Endodermal cell (in vitro differentiated cells): ENCODE measurements around the gene NDFIP2. TPM values are rescaled to one million over a fixed set of nuclear protein-coding genes. Genes with fewer than 3 reads are reported as not detected.

ENCODE experiments used
- DNase-seq: peaks from one replicate; pipeline ENCODE4 v3.0.0-alpha.2; 2017
- H3K27ac ChIP-seq: 2 replicates; pipeline ENCODE4 v1.5.1; 2013; ENCODE audit warnings: mild to moderate bottlenecking, low read depth, low read length, moderate library complexity
- H3K27me3 ChIP-seq: 2 replicates; pipeline ENCODE4 v1.6.1; 2013; ENCODE audit warnings: mild to moderate bottlenecking, low read length, moderate library complexity; ENCODE audit not compliant: insufficient read depth, control insufficient read depth, poor library complexity, severe bottlenecking
- H3K36me3 ChIP-seq: 2 replicates; pipeline ENCODE4 v1.7.0; 2013; ENCODE audit warnings: mild to moderate bottlenecking, low read length, moderate library complexity; ENCODE audit not compliant: control insufficient read depth, insufficient read depth
- H3K4me1 ChIP-seq: one replicate; pipeline ENCODE4 v1.7.0; 2013; ENCODE audit warnings: low read length; ENCODE audit not compliant: control insufficient read depth, insufficient read depth
- H3K4me3 ChIP-seq: 2 replicates; pipeline ENCODE4 v1.5.1; 2013; ENCODE audit warnings: mild to moderate bottlenecking, low read length, moderate library complexity
- H3K9ac ChIP-seq: 2 replicates; pipeline ENCODE4 v1.6.1; 2013; ENCODE audit warnings: mild to moderate bottlenecking, low read length, moderate library complexity; ENCODE audit not compliant: poor library complexity, severe bottlenecking; ENCODE audit errors: extremely low read depth
- H3K9me3 ChIP-seq: 2 replicates; pipeline ENCODE4 v1.6.1; 2013; ENCODE audit warnings: mild to moderate bottlenecking, low read length, moderate library complexity; ENCODE audit not compliant: control insufficient read depth
- H3K27ac Mint-ChIP-seq: 2 replicates; pipeline ENCODE4 v1.8.0; 2020; ENCODE audit warnings: mixed read lengths
- H3K27me3 Mint-ChIP-seq: 2 replicates; pipeline ENCODE4 v1.8.0; 2021; ENCODE audit warnings: mild to moderate bottlenecking, mixed read lengths; ENCODE audit not compliant: insufficient read depth
- H3K36me3 Mint-ChIP-seq: 2 replicates; pipeline ENCODE4 v1.8.0; 2020; ENCODE audit warnings: low read depth, mixed read lengths
- H3K4me1 Mint-ChIP-seq: 2 replicates; pipeline ENCODE4 v1.8.0; 2020; ENCODE audit warnings: mixed read lengths
- H3K4me3 Mint-ChIP-seq: 2 replicates; pipeline ENCODE4 v1.8.0; 2020; ENCODE audit warnings: mild to moderate bottlenecking, moderate library complexity, mixed read lengths
- H3K9me3 Mint-ChIP-seq: 2 replicates; pipeline ENCODE4 v1.8.0; 2020; ENCODE audit warnings: mild to moderate bottlenecking, mixed read lengths
- WGBS, 2 experiments: methylation state at CpG; one replicate each; pipeline versions ENCODE4 v1.1.5 to v1.1.7; 2013; ENCODE audit warnings: missing lambda C conversion rate in 2 of 2, mixed read lengths in 1 of 2; ENCODE audit not compliant: insufficient coverage in 1 of 2, insufficient read length in 1 of 2; 5-methylcytosine and 5-hydroxymethylcytosine counted together
- total RNA-seq, 2 donors: library from RNA; stranded (reverse); fragmentation: NEBNext Ultra II Directional in 1 of 2; extraction: Animal tissue kit (Norgen Biotek cat#: 25700) in 1 of 2; gene quantifications; 2 replicates in 1 of 2; 3 replicates in 1 of 2; pipeline ENCODE4 v1.2.1, GENCODE V29; 2021
- TF ChIP-seq, protein P1 (sequence below): fragments of 200-600 bp; sonication (generic); conservative IDR thresholded peaks from 2 replicates; pipeline ENCODE4 v1.5.0; 2021; ENCODE audit warnings: antibody characterized with exemption, mild to moderate bottlenecking

The NDFIP2 gene
- total RNA-seq, 2 donors from 2014 or later = 27.9 to 29.2 TPM

DNA sequence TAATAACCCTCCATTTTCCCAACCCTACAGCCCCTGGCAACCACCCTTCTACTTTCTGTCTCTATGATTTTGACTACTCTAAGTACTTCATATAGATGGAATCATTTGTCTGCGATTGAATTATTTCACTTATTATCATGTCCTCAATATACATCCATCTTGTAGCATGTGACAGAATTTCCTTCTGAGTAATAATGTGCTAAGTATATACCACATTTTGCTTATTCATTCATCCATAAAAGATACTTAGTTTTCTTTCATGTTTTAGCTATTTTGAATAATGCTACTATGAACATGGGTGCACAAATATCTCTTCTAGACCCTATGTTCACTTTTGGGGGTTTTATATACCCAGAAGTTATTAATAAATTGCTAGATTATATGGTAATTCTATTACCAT, 17.4 kb upstream of the NDFIP2 start:
- TF ChIP-seq, protein P1, sequence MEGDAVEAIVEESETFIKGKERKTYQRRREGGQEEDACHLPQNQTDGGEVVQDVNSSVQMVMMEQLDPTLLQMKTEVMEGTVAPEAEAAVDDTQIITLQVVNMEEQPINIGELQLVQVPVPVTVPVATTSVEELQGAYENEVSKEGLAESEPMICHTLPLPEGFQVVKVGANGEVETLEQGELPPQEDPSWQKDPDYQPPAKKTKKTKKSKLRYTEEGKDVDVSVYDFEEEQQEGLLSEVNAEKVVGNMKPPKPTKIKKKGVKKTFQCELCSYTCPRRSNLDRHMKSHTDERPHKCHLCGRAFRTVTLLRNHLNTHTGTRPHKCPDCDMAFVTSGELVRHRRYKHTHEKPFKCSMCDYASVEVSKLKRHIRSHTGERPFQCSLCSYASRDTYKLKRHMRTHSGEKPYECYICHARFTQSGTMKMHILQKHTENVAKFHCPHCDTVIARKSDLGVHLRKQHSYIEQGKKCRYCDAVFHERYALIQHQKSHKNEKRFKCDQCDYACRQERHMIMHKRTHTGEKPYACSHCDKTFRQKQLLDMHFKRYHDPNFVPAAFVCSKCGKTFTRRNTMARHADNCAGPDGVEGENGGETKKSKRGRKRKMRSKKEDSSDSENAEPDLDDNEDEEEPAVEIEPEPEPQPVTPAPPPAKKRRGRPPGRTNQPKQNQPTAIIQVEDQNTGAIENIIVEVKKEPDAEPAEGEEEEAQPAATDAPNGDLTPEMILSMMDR = no peak
- Mint-ChIP-seq H3K9me3 (no peaks in the 10 kb centered on the region), H3K4me3 (no peak overlapping the region), H3K4me1 (peaks cover 5% of the 10 kb centered on the region), H3K36me3 (no peaks in the 10 kb centered on the region), H3K27ac (no peak overlapping the region), H3K27me3 (peaks cover 30% of the 10 kb centered on the region)
- no peaks in the 10 kb centered on the region for H3K4me1 ChIP-seq
- H3K36me3 ChIP-seq = no peaks in the 10 kb centered on the region
- peaks cover 7% of the 10 kb centered on the region for H3K27me3 ChIP-seq
- DNase-seq = no peak
- H3K9ac ChIP-seq = no peak overlapping the region
- WGBS, 2 experiments = 100% methylated on average over 1 of the region's 1 CpG; no CpG with 5 or more reads in 1 of the 2 experiments
- H3K4me3 ChIP-seq = no peak overlapping the region
- H3K9me3 ChIP-seq = no peaks in the 10 kb centered on the region
- no peak overlapping the region for H3K27ac ChIP-seq

DNA sequence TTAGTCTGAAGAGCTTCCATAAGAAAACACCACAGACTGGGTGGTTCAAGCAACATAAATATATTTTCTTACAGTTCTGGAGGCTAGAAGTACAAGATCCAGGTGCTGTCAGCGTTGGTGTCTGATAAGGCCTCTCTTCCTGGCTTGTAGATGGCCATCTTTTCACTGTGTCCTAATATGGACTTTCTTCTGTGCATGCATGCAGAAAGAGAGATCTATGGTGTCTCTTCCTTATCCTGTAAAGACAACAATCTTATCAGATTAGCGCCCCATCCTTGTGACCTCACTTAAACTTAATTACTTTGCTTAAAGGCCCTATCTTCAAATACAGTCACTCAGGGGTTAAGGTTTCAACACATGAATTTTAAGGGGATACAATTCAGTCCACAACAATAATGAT, 14.1 kb upstream of the NDFIP2 start:
- no peaks in the 10 kb centered on the region for H3K9me3 Mint-ChIP-seq
- H3K27me3 Mint-ChIP-seq = peaks cover 43% of the 10 kb centered on the region
- no peak for DNase-seq
- no peak overlapping the region for H3K27ac ChIP-seq
- H3K27ac Mint-ChIP-seq = no peak overlapping the region
- H3K27me3 ChIP-seq = peaks cover 21% of the 10 kb centered on the region
- peaks cover 5% of the 10 kb centered on the region for H3K4me1 Mint-ChIP-seq
- H3K4me1 ChIP-seq = no peaks in the 10 kb centered on the region
- no peaks in the 10 kb centered on the region for H3K36me3 Mint-ChIP-seq
- no peak overlapping the region for H3K9ac ChIP-seq
- WGBS, 2 experiments = 78 to 82% methylated on average over 1 to 2 of the region's 2 CpGs
- H3K4me3 Mint-ChIP-seq = no peak overlapping the region
- H3K36me3 ChIP-seq = no peaks in the 10 kb centered on the region
- no peak overlapping the region for H3K4me3 ChIP-seq
- TF ChIP-seq, protein P1 = no peak
- H3K9me3 ChIP-seq = no peaks in the 10 kb centered on the region

DNA sequence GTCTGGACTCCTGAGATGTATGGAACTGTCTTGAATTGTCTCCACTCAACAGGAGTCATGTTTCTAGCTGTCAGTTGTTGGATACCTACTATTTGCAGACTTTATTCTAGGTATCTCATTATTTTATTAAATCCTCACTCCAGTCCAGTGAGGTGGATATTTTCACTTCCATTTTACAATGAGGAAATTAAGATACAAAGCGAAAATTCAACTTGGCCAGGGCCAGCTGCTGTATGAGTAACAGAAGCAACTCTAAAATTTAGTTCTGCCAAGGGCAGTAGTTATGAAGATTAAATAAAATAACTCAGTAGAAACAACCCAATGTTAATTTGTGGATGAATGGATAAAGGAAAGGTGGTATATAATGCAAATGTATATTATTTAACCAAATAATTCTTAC, 12.6 kb upstream of the NDFIP2 start:
- no peaks in the 10 kb centered on the region for H3K36me3 Mint-ChIP-seq
- Histone ChIP-seq H3K9ac (no peak overlapping the region), H3K27ac (no peak overlapping the region), H3K9me3 (no peaks in the 10 kb centered on the region), H3K4me1 (no peaks in the 10 kb centered on the region), H3K4me3 (no peak overlapping the region), H3K36me3 (no peaks in the 10 kb centered on the region), H3K27me3 (peaks cover 21% of the 10 kb centered on the region)
- H3K9me3 Mint-ChIP-seq = no peaks in the 10 kb centered on the region
- DNase-seq = no peak
- no peak overlapping the region for H3K27ac Mint-ChIP-seq
- H3K4me1 Mint-ChIP-seq = peaks cover 5% of the 10 kb centered on the region
- no peak overlapping the region for H3K4me3 Mint-ChIP-seq
- 100% methylated on average over 1 of the region's 1 CpG; no CpG with 5 or more reads in 1 of the 2 experiments for WGBS, 2 experiments
- TF ChIP-seq, protein P1 = no peak
- H3K27me3 Mint-ChIP-seq = peaks cover 37% of the 10 kb centered on the region
